ENCODE results near the gene TBC1D5.
A peak's percentile ranks its signal among the peaks of the same experiment; 100 is the strongest.

Gene TBC1D5

DNA sequence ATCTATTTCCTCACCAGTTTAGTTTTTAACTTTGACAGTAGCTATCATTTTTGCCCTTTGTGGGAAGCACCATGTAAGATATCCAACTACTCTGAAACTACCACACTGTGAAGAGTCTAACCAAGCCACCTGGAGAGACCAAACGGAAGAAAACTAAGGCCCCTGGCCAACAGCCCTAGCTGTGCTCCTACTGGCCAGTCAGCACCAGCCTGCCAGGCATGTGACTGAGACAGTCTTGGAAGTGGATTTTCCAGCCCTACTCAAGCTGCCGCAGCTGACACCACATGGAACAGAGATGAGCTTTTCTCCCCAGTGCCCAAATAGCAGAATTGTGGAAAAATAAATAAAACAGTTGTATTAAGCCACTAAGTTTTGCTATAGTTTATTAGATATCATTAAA is 2.9 kb upstream of the TBC1D5 start:
- TF ChIP-seq, protein P1, sequence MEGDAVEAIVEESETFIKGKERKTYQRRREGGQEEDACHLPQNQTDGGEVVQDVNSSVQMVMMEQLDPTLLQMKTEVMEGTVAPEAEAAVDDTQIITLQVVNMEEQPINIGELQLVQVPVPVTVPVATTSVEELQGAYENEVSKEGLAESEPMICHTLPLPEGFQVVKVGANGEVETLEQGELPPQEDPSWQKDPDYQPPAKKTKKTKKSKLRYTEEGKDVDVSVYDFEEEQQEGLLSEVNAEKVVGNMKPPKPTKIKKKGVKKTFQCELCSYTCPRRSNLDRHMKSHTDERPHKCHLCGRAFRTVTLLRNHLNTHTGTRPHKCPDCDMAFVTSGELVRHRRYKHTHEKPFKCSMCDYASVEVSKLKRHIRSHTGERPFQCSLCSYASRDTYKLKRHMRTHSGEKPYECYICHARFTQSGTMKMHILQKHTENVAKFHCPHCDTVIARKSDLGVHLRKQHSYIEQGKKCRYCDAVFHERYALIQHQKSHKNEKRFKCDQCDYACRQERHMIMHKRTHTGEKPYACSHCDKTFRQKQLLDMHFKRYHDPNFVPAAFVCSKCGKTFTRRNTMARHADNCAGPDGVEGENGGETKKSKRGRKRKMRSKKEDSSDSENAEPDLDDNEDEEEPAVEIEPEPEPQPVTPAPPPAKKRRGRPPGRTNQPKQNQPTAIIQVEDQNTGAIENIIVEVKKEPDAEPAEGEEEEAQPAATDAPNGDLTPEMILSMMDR (IDR thresholded peaks at IDR 0.05), result no peak
- intact Hi-C loops (cut with DNase I; ENCODE audit: low total_unique reads), result no loop called here
- Histone ChIP-seq H3K36me3 (no peaks in the 10 kb centered on the region), H3K9me3 (no peaks in the 10 kb centered on the region), H3K4me3 (no peak overlapping the region), H3K27me3 (no peaks in the 10 kb centered on the region), H3K4me1 (peaks cover 0 to 20% (median 10%) of the 10 kb centered on the region in 4 donors), H3K27ac (no peak overlapping the region)
- no peak for DNase-seq

GRCh38 chr3:17744693-17745092 is 2.3 kb upstream of the TBC1D5 start:
- Histone ChIP-seq H3K9me3 (no peaks in the 10 kb centered on the region), H3K27ac (no peak overlapping the region), H3K4me1 (peaks cover 0 to 27% (median 13%) of the 10 kb centered on the region in 4 donors), H3K36me3 (no peaks in the 10 kb centered on the region), H3K4me3 (no peak overlapping the region), H3K27me3 (no peaks in the 10 kb centered on the region)
- TF ChIP-seq, protein P1 (IDR thresholded peaks at IDR 0.05), result no peak
- no peak for DNase-seq
- intact Hi-C loops (cut with DNase I; ENCODE audit: low total_unique reads), result no loop called here

- intact Hi-C loops (cut with DNase I; ENCODE audit: low total_unique reads), result no loop called here
- TF ChIP-seq, protein P1 (IDR thresholded peaks at IDR 0.05), result no peak
- Histone ChIP-seq H3K4me1 (peaks cover 0 to 28% (median 13%) of the 10 kb centered on the region in 4 donors), H3K27ac (peak overlapping the region; percentile 97 to 98), H3K9me3 (no peaks in the 10 kb centered on the region), H3K36me3 (no peaks in the 10 kb centered on the region), H3K4me3 (no peak overlapping the region), H3K27me3 (no peaks in the 10 kb centered on the region)
- no peak for DNase-seq
These were observed 1.2 kb upstream of the TBC1D5 start for GRCh38 chr3:17743658-17743995.

DNA sequence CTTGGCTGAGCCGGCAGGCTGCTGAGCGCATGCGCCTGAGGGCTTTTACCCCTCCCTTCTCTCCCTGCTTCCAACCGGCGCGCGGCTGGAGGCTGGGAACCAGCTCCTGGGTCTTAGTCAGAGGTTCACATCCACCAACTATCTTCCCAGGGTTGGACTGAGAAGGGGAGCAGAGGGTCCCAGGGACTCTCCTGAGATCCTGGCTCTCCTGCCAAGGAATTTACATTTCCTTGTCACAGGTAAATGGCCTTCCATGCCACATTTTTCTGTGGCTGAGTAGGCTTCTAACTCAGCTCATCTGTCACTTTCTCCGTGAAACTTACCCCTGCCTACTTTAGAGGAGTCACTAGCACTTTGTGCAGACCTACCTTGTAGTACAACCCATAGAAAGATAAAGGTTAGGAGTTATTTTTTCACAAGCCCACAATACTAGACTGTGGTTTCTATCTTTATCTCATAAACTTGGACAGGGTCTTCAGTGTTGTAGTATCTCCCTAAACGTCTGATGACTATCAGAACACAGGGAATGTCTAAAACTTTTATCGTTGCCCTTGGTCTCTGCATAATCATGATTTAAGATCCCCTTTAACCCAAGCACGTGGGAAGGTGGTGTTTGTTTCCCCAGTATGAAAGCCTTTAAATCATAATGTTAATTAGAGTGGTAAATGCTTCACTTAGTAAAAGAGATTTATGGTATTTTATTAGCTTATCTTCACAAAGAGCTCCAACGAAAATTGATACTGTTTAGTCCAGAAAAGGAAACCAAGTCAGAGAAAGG is 638 bp upstream of the TBC1D5 start:
- no peaks in the 10 kb centered on the region for H3K9me3 ChIP-seq
- DNase-seq, result no peak
- H3K4me1 ChIP-seq, result peaks cover 0 to 28% (median 13%) of the 10 kb centered on the region in 4 donors
- H3K27me3 ChIP-seq, result no peaks in the 10 kb centered on the region
- H3K4me3 ChIP-seq, result peak overlapping the region; percentile 73 to 89
- TF ChIP-seq, protein P1 (IDR thresholded peaks at IDR 0.05), result no peak
- no peaks in the 10 kb centered on the region for H3K36me3 ChIP-seq
- intact Hi-C loops (cut with DNase I; ENCODE audit: low total_unique reads), result no loop called here
- peak overlapping the region; percentile 97 to 98 for H3K27ac ChIP-seq

- DNase-seq, result no peak
- intact Hi-C loops (cut with DNase I; ENCODE audit: low total_unique reads), result no loop called here
- Histone ChIP-seq H3K4me1 (peaks cover 0 to 28% (median 16%) of the 10 kb centered on the region in 4 donors), H3K9me3 (no peaks in the 10 kb centered on the region), H3K27me3 (no peaks in the 10 kb centered on the region), H3K4me3 (peak overlapping the region; percentile 73 to 89), H3K27ac (peak overlapping the region; percentile 97 to 98), H3K36me3 (no peaks in the 10 kb centered on the region)
- TF ChIP-seq, protein P1 (IDR thresholded peaks at IDR 0.05), result no peak
These were observed 770 bp downstream of the TBC1D5 start for GRCh38 chr3:17741621-17742101.
